Type B pancreatic cell (in vitro differentiated cells): Measurements from ENCODE around the gene ARG2. TPM values are rescaled to one million over a fixed set of nuclear protein-coding genes. Genes with fewer than 3 reads are reported as not detected.

Source experiments
- DNase-seq: peaks from one replicate; pipeline ENCODE4 v3.0.0; 2021; ENCODE audit warnings: mixed read lengths; ENCODE audit not compliant: unreplicated experiment; ENCODE audit errors: extremely low spot score
- H3K27ac Mint-ChIP-seq: 2 replicates; pipeline ENCODE4 v1.8.0; 2021; ENCODE audit warnings: mild to moderate bottlenecking, mixed read lengths
- H3K27me3 Mint-ChIP-seq: 2 replicates; pipeline ENCODE4 v1.8.0; 2021; ENCODE audit warnings: mixed read lengths
- H3K36me3 Mint-ChIP-seq: 2 replicates; pipeline ENCODE4 v1.8.0; 2021; ENCODE audit warnings: mixed read lengths
- H3K4me1 Mint-ChIP-seq: one replicate; pipeline ENCODE4 v1.8.0; 2021; ENCODE audit warnings: mixed read lengths; ENCODE audit not compliant: unreplicated experiment
- H3K4me3 Mint-ChIP-seq: 2 replicates; pipeline ENCODE4 v1.8.0; 2021; ENCODE audit warnings: mild to moderate bottlenecking, mixed read lengths
- H3K9me3 Mint-ChIP-seq: 2 replicates; pipeline ENCODE4 v1.8.0; 2021; ENCODE audit warnings: mixed read lengths
- CTCF ChIP-seq: fragments of 200-600 bp; sonication (generic); conservative IDR thresholded peaks from 2 replicates; pipeline ENCODE4 v1.5.0; 2021; ENCODE audit warnings: antibody characterized with exemption, mild to moderate bottlenecking
- total RNA-seq: library from RNA; stranded (reverse); gene quantifications from 2 replicates; pipeline ENCODE4 v1.2.1, GENCODE V29; 2021; ENCODE audit warnings: low replicate concordance

Gene ARG2
- total RNA-seq, 1 donor from 2014 or later = 18.2 TPM

- no peak overlapping the region for H3K4me3 Mint-ChIP-seq
- H3K4me1 Mint-ChIP-seq = peaks cover 9% of the 10 kb centered on the region
- peaks cover 4% of the 10 kb centered on the region for H3K27me3 Mint-ChIP-seq
- no peak for DNase-seq
- no peaks in the 10 kb centered on the region for H3K9me3 Mint-ChIP-seq
- H3K27ac Mint-ChIP-seq = no peak overlapping the region
- TF ChIP-seq CTCF = no peak
- H3K36me3 Mint-ChIP-seq = no peaks in the 10 kb centered on the region
These were observed 16.6 kb upstream of the ARG2 start for GRCh38 chr14:67602995-67603545.

GRCh38 chr14:67607646-67608045, 12.1 kb upstream of the ARG2 start:
- H3K9me3 Mint-ChIP-seq = no peaks in the 10 kb centered on the region
- no peak overlapping the region for H3K27ac Mint-ChIP-seq
- H3K4me3 Mint-ChIP-seq = no peak overlapping the region
- no peaks in the 10 kb centered on the region for H3K4me1 Mint-ChIP-seq
- DNase-seq = no peak
- no peak for TF ChIP-seq CTCF
- H3K36me3 Mint-ChIP-seq = no peaks in the 10 kb centered on the region
- peaks cover 4% of the 10 kb centered on the region for H3K27me3 Mint-ChIP-seq

- no peak for DNase-seq
- H3K27me3 Mint-ChIP-seq = peaks cover 2% of the 10 kb centered on the region
- TF ChIP-seq CTCF = no peak
- no peaks in the 10 kb centered on the region for H3K9me3 Mint-ChIP-seq
- H3K4me1 Mint-ChIP-seq = no peaks in the 10 kb centered on the region
- H3K36me3 Mint-ChIP-seq = no peaks in the 10 kb centered on the region
- H3K27ac Mint-ChIP-seq = no peak overlapping the region
- no peak overlapping the region for H3K4me3 Mint-ChIP-seq
These were observed 9.9 kb upstream of the ARG2 start for GRCh38 chr14:67609642-67610310.

- no peak overlapping the region for H3K4me3 Mint-ChIP-seq
- no peaks in the 10 kb centered on the region for H3K4me1 Mint-ChIP-seq
- H3K27ac Mint-ChIP-seq = no peak overlapping the region
- no peak for TF ChIP-seq CTCF
- DNase-seq = no peak
- H3K27me3 Mint-ChIP-seq = no peaks in the 10 kb centered on the region
- no peaks in the 10 kb centered on the region for H3K9me3 Mint-ChIP-seq
- no peaks in the 10 kb centered on the region for H3K36me3 Mint-ChIP-seq
These were observed 9.2 kb upstream of the ARG2 start for GRCh38 chr14:67610491-67610890.

- Mint-ChIP-seq H3K4me1 (peaks cover 19% of the 10 kb centered on the region), H3K27me3 (no peaks in the 10 kb centered on the region), H3K27ac (peak overlapping the region; percentile 90), H3K9me3 (no peaks in the 10 kb centered on the region), H3K4me3 (peak overlapping the region; percentile 96), H3K36me3 (peaks cover 3% of the 10 kb centered on the region)
- DNase-seq = no peak
- TF ChIP-seq CTCF = peak; percentile 81
These were observed 1.1 kb upstream of the ARG2 start for GRCh38 chr14:67618617-67619063.
